ENCODE results near the gene FREY1. TPM values are rescaled to one million over a fixed set of nuclear protein-coding genes. Genes with fewer than 3 reads are reported as not detected.
A peak's percentile ranks its signal among the peaks of the same experiment; 100 is the strongest.

The FREY1 gene
- polyA plus RNA-seq, 3 donors = 0.32 to 0.45 (median 0.32) TPM

GRCh38 chr11:45897556-45897955 lies 9.5 kb downstream of the FREY1 start:
- no peak for DNase-seq (ENCODE audit: low read depth in 3 of 3, low spot score in 2 of 3)

- DNase-seq (ENCODE audit: low read depth in 3 of 3, low spot score in 2 of 3) = peak in 1 of 3 donors; percentile 27
These were observed 10.6 kb downstream of the FREY1 start for GRCh38 chr11:45896422-45896984.

GRCh38 chr11:45895553-45896259 lies 11.4 kb downstream of the FREY1 start:
- DNase-seq (ENCODE audit: low read depth in 3 of 3, low spot score in 2 of 3) = no peak

DNA sequence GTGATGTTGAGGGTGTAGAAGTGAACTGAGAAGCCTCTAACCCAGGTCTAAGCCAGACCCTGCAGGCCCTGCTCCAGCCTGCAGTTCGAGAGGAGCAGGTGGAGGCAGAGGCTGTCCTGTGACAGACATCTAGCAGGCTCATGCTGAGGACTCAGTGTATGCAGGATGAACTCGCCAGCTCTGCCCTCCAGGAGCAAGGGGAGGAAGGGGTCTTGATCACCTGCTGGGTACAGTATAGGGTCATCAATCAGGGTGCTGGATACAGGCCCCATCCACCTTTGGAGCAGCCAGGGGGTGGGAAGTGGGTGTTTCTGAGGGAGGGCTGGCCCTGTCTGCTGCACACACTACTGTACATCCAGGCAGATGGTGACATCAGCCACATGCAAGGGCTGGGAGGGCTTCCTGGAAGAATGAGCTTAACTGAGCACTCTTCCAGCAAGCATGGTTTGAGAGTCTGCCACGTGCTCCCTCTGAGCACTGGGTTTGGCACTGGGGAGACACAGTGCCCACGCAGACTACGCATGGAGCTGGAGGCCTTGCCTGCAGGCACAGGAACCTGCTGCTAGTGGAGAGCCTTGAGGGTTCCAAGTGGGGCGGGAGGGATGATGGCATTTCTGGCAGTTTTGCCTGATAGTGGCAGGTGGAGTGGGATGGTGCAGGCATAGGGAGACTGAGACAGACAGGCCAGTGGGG lies 12.4 kb downstream of the FREY1 start:
- DNase-seq (ENCODE audit: low read depth in 3 of 3, low spot score in 2 of 3) = no peak

GRCh38 chr11:45892856-45893255 lies 14.2 kb downstream of the FREY1 start:
- DNase-seq (ENCODE audit: low read depth in 3 of 3, low spot score in 2 of 3) = no peak

GRCh38 chr11:45890886-45891550 lies 16.1 kb downstream of the FREY1 start:
- no peak for DNase-seq (ENCODE audit: low read depth in 3 of 3, low spot score in 2 of 3)

- DNase-seq (ENCODE audit: low read depth in 3 of 3, low spot score in 2 of 3) = no peak
These were observed 17.1 kb downstream of the FREY1 start for GRCh38 chr11:45889966-45890365.

DNA sequence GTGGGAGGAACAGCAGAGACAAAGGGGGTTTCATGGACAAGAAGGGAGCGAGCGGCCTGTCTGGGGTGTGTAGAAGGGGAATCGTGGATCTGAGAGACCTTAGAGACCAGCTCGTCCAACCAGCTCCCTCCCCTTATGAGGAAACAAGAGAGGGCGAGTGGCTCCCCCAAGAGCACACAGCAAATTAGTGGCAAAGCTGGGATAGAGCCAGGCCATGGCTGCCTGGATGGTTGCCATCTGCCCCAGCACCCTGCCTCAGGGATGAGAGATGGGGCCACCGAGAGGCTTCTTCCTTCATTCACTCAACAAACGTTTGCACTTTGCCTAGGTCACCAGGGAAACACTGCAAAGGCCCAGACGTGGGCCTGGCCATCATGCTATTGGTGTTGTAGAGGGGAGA lies 17.5 kb downstream of the FREY1 start:
- DNase-seq (ENCODE audit: low read depth in 3 of 3, low spot score in 2 of 3) = no peak

GRCh38 chr11:45887587-45887986 lies 19.5 kb downstream of the FREY1 start:
- no peak for DNase-seq (ENCODE audit: low read depth in 3 of 3, low spot score in 2 of 3)

GRCh38 chr11:45886816-45887520 lies 20.1 kb downstream of the FREY1 start:
- no peak for DNase-seq (ENCODE audit: low read depth in 3 of 3, low spot score in 2 of 3)

GRCh38 chr11:45885921-45886721 lies 20.9 kb downstream of the FREY1 start:
- DNase-seq (ENCODE audit: low read depth in 3 of 3, low spot score in 2 of 3) = no peak

DNA sequence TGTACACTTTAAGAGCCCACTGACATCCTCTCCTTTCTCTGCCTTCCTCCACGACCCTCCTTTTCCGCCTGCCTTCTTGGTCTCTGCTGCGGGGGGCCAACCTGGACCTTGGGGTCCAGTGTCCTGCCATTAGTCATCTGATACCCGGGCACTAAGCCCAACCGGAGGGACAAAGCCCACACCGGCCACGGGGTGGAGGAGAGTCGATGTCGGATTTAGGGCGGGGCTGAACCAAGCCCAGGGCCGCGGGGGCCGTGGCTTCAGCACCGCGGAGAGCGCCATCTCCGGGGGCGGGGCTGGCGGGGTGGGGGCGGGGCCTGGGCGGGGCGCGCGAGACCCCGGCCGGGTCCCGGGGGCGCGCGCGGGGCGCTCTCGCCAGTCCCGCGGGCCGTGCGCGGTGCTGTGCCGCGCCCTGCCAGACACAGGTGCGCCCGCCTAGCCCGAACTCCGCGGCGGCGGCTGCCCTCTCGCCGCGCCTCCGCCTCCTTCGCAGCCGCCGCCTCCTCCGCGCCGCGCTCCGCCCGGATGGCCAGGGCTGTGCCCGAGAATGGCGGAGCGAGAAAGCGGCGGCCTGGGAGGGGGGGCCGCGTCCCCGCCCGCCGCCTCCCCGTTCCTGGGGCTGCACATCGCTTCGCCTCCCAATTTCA lies 21.7 kb downstream of the FREY1 start, which contains the start of gene MAPK8IP1:
MAPK8IP1 (plus strand) TSS at position 378 of the 647 bp plus-strand sequence; CDS start at position 548, 170 bp downstream.
- no peak for DNase-seq (ENCODE audit: low read depth in 3 of 3, low spot score in 2 of 3)

GRCh38 chr11:45884596-45885185 lies 22.4 kb downstream of the FREY1 start:
- DNase-seq (ENCODE audit: low read depth in 3 of 3, low spot score in 2 of 3) = no peak

DNA sequence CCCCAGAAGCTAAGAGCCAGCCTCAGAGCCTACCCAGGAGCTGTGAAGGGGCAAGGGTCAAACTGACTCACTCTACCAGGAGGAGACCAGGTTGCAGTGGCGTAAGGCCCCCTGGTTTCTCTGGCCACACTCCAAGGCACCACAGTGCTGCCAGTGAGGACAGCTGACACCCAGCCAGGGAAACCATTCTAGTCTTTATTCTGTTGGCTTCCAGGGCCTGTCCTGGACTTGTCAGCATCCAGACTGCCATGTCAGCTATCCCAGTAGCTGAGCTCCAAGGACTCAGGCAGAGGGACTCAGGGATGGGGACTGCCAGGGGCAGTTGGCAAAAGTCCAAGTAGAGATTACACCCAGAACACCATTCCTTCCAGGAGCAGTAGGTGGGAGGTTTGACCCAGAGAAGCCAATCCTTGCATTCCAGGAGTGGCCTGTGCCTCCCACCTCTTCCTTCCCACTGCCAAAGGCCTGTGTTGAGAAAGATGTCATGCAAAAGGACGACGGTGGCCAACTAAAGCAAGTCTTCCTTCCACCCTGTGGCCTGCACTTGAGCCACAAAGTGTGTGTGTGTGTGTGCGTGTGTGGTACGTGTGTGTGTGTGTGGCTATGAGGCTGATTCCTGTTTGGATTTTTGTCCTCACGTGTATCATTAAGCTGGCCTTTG lies 25.2 kb downstream of the FREY1 start:
- DNase-seq (ENCODE audit: low read depth in 3 of 3, low spot score in 2 of 3) = no peak

GRCh38 chr11:45880772-45881570 lies 26.1 kb downstream of the FREY1 start:
- no peak for DNase-seq (ENCODE audit: low read depth in 3 of 3, low spot score in 2 of 3)

DNA sequence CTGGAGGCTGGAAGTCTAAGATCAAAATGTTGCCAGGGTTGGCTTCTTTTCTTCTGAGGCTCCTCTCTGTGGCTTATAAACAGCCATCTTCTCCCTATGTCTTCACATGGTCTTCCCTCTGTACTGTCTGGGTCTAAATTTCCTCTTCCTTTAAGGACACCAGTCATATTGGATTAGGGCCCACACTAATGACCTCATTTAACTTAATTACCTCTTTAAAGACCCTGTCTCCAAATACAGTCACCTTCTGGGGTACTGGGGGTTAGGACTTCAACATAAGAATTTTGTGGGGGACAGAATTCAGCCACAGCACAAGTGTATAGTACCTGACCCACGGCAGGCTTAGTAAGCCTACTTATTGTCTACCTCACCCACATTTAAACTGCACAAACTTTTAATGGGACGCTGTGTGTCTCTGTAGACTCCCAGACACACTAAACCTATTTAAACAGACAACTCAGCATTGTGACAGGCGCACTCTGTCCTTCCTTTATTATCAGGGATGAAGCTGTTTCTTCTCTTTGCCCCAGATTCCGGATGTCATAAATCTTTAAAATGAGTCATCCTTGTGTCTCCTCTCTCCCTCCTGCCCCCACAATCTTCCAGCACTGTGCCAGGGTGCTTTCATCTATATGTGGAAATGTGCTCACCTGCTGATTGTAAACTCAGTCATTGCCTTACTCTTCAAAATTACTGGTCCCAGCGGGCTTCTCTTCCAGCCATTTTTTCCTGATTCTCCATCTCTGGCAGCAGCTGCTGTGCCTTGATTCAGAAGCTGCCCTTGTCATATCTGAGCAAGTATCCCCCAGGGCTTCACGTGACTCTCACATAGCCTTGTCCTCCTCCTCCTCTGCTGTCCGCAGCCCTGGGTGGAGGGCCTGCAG lies 27.0 kb downstream of the FREY1 start:
- DNase-seq (ENCODE audit: low read depth in 3 of 3, low spot score in 2 of 3) = no peak

- DNase-seq (ENCODE audit: low read depth in 3 of 3, low spot score in 2 of 3) = no peak
These were observed 29.2 kb downstream of the FREY1 start for GRCh38 chr11:45877845-45878244.

Data from right renal cortex interstitium (tissue), 3 donors.